Lower leg skin (tissue), 4 donors: ENCODE measurements around the gene CMYA5. TPM values are rescaled to one million over a fixed set of nuclear protein-coding genes. Genes with fewer than 3 reads are reported as not detected.

Source experiments
- DNase-seq, 2 donors: peaks; one replicate each; pipeline ENCODE4 v3.0.0-alpha.2; 2019; ENCODE audit warnings: low spot score in 2 of 2
- H3K4me3 ChIP-seq: fragments of 200-600 bp; sonication (generic); 2 replicates; pipeline ENCODE4 v1.5.1; 2017; ENCODE audit warnings: mild to moderate bottlenecking, low read depth; ENCODE audit not compliant: poor library complexity, severe bottlenecking
- CTCF ChIP-seq, 3 donors: fragments of 450-650 bp; IDR thresholded peaks; one replicate each; pipeline ENCODE4 v1.5.1; 2016; ENCODE audit warnings: antibody characterized with exemption in 3 of 3, mild to moderate bottlenecking in 3 of 3, moderate library complexity in 2 of 3
- POLR2A ChIP-seq, 2 donors: fragments of 450-650 bp; IDR thresholded peaks; one replicate each; pipeline ENCODE4 v1.6.1; 2016 to 2017; ENCODE audit warnings: antibody characterized with exemption in 2 of 2, mild to moderate bottlenecking in 1 of 2, moderate library complexity in 1 of 2
- WGBS, 2 donors: methylation state at CpG; one replicate each; pipeline ENCODE4 v1.1.5; 2018; 5-methylcytosine and 5-hydroxymethylcytosine counted together
- intact Hi-C: fragments of 100-400 bp; cut with DNase I; formaldehyde crosslinking; loops from one replicate; pipeline ENCODE4 v1.15.0; 2023; ENCODE audit warnings: low total_unique reads
- total RNA-seq, 4 donors: library from RNA; depleted of rRNA; stranded (reverse); fragments of >200 nt; gene quantifications; one replicate each; pipeline ENCODE4 v1.1.0, GENCODE V29; 2016

The CMYA5 gene
- total RNA-seq, 4 donors from 2014 or later = 5.7 to 16.4 (median 7.4) TPM

GRCh38 chr5:79832911-79833310 lies 143.3 kb downstream of the CMYA5 start:
- peak in 1 of 2 donors; percentile 5 for DNase-seq
- 87 to 90% methylated on average over 4 of the region's 4 CpGs for WGBS, 2 donors
- intact Hi-C loops = no loop called here
- no peak for TF ChIP-seq CTCF (IDR thresholded peaks at IDR 0.05)
- no peak for TF ChIP-seq POLR2A (IDR thresholded peaks at IDR 0.05)
- H3K4me3 ChIP-seq = no peak overlapping the region

- TF ChIP-seq CTCF (IDR thresholded peaks at IDR 0.05) (no peak), POLR2A (IDR thresholded peaks at IDR 0.05) (no peak)
- intact Hi-C loops = no loop called here
- WGBS, 2 donors = 74 to 75% methylated on average over 3 of the region's 3 CpGs
- no peak overlapping the region for H3K4me3 ChIP-seq
- DNase-seq = peak in 1 of 2 donors; percentile 37
Measured at GRCh38 chr5:79834098-79834753, 144.6 kb downstream of the CMYA5 start.

DNA sequence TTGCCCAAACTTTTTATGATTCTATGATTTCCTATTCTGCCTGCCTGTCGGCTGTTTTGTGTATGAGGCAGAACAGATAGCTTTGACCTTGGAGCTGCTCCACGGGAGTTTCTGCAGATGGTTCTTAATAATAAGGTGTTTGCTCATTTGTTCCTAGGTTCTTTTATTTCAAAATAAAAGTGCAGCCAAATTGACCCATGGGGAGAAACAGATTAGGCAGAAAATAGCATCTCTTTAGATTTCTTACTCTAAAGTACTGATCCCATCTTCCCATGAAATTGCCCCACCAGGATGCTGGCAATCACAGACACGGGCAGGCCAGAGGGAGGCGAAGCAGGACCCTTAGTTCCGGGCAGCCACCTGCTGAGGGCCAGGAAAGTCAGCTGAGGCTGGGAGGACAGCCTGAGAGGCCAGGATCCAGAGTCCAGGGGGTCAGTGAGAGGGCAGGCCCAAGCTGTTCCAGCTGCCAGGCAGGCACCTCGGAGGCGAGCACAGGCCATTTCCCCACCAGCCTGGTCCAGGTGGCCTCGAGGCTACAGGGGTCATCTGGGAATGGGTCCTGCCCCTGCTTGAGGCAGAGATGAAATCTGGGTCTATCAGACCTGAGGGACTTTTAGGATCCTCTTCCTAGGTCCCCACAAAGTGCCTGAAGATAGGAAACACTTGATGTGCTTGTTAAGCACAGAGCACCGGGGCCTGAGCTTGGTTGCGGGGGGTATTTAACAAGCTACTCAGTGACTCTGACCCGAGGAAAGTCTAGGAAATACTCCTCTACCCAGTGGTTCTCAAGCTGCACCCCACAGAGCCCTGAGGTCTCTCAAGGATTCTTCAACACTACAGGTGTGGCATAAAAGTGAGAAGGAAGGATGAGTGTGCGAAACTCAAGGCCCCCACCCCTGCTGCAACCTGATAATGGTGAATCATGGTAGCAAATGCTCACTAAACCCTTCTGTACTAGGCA lies 145.4 kb downstream of the CMYA5 start:
- H3K4me3 ChIP-seq = no peak overlapping the region
- TF ChIP-seq POLR2A (IDR thresholded peaks at IDR 0.05) (no peak), CTCF (IDR thresholded peaks at IDR 0.05) (no peak)
- intact Hi-C loops = no loop called here

DNA sequence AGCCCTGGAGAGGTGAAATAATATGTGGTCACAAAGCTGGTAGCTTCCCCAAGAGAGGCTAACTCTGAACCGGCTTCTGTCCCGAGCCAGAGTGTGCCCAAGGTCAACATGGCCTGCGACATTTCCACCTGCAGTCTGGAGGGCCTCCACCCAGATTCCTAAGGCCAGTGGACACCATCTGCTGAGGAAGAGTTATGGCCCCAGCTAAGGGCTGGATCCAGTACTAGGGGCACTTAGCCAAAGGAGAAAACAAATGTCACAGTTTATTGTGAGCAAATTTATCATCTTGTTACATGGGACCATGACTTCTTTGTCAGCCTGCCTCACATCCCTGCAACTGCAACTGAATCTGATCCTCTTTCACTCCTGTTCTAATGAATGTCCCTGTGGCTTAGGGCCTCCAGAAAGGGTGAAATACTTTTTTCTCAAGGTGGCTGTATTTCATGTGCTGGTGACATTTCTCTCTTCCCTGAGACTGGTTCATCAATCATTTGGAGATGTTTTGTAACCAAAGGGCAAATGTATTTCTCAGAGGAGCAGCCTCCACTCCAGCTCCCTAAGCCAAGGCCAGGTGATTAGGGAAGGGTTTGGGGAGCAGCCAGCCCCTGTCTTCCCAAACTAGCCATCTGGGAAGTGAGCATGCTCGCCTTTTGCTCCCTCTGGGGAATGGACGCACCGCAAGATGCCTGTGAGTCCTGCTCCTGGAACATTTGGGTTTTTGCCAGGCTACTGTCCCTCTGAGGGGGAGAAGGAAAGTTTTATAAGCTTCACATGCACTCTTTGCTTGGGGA lies 148.3 kb downstream of the CMYA5 start:
- DNase-seq = peak; percentile 9 to 50
- no peak for TF ChIP-seq POLR2A (IDR thresholded peaks at IDR 0.05)
- no peak for TF ChIP-seq CTCF (IDR thresholded peaks at IDR 0.05)
- H3K4me3 ChIP-seq = no peak overlapping the region
- WGBS, 2 donors = 61 to 70% methylated on average over 6 of the region's 6 CpGs
- intact Hi-C loops = no loop called here

More for the DNA sequence above, 145.4 kb downstream of the CMYA5 start:
- DNase-seq = peak in 1 of 2 donors; percentile 62
- WGBS, 2 donors = 63 to 72% methylated on average over 9 to 12 of the region's 12 CpGs

DNA sequence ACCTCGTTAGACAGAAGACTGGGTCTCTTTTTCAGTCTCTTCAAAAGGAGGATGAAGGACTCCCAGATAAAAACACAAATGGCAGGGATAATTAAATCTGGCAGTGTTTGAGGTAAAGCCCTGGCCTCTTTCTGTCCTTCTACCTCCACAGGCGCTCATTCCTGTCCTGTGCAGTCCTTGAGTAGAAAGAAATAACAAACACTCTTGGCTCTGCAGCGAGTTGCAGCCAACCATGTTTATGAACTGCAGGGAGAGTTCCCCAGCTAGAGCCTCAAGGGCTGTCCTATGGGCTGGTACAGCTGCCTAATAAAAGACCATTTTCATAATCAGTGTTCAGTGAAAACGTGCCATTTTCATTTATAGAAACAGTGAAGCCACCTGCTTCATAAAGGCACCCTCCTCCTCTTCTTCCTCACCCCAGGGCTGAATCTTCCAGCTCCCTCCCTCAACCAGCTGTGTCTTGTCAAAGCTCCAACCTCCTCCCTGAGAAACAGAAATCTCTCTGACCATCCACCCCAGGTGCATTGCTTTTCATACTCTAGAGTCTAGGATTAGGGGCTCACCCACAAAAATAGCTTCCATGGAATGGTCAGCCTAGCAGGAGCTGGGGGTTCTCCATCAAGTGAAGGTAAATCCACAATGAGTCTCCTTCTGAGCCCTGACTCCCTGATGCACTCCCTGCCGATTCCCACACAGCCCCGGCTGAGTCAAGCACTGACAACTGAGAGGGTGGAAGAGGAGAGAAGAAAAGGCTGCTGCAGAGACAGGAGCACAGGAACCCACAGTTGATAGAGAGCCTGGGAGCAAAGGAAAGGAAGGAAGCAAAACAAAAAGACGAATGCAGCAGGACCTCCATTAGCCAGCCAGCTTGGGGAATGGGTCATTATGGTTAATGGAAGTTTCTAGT lies 150.7 kb downstream of the CMYA5 start:
- H3K4me3 ChIP-seq = no peak overlapping the region
- intact Hi-C loops = no loop called here
- WGBS, 2 donors = 46 to 56% methylated on average over 7 of the region's 7 CpGs
- peak in 1 of 2 donors; percentile 52 for DNase-seq
- TF ChIP-seq CTCF (IDR thresholded peaks at IDR 0.05) (no peak), POLR2A (IDR thresholded peaks at IDR 0.05) (no peak)
